GM10266 (cell line): ENCODE results near the gene EVA1A.
"Not testable (repeated sequence)": the region's sequence is repeated elsewhere in the genome, so short reads cannot be mapped to it uniquely, and the experiment has no call there.

Experiments
- DNase-seq: peaks from one replicate; pipeline ENCODE4 v3.0.0; 2012; ENCODE audit errors: extremely low spot score
- TF ChIP-seq, protein P1 (sequence below): IDR thresholded peaks from 2 replicates; pipeline ENCODE4 v1.5.1; 2012; ENCODE audit warnings: mild to moderate bottlenecking, low read depth; ENCODE audit not compliant: control insufficient read depth, insufficient read depth; ENCODE audit errors: missing control alignments

EVA1A gene

DNA sequence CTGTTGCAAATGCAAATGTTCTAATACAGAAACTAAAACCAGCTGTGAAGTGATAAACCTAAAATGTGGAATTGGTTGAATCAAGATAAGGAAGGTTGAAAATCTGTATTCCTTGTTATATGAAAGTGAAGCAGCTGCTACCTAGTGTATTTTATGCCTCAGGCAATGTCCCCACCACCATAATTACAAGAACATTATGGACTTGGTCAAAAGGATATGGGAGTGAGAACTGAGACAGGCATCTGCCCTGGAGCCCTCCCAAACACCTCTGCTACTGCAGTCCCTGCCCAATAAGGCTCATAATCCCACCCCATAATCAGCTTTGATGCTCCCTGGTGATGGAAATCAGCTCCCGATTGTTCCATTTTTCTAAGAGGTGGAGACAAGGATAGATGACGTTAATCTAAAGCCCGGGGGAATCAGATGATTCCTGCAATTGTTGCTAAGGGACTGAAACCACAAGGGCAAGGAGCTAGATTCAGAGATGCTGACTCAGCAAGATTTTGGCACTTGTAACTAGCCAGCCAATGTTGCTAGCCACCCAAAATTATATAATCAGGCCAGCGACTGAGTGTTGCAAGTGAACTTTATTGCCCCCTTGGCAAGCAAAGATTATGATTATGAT, 69.5 kb downstream of the EVA1A start:
- TF ChIP-seq, protein P1, sequence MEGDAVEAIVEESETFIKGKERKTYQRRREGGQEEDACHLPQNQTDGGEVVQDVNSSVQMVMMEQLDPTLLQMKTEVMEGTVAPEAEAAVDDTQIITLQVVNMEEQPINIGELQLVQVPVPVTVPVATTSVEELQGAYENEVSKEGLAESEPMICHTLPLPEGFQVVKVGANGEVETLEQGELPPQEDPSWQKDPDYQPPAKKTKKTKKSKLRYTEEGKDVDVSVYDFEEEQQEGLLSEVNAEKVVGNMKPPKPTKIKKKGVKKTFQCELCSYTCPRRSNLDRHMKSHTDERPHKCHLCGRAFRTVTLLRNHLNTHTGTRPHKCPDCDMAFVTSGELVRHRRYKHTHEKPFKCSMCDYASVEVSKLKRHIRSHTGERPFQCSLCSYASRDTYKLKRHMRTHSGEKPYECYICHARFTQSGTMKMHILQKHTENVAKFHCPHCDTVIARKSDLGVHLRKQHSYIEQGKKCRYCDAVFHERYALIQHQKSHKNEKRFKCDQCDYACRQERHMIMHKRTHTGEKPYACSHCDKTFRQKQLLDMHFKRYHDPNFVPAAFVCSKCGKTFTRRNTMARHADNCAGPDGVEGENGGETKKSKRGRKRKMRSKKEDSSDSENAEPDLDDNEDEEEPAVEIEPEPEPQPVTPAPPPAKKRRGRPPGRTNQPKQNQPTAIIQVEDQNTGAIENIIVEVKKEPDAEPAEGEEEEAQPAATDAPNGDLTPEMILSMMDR, result no peak
- no peak for DNase-seq

DNA sequence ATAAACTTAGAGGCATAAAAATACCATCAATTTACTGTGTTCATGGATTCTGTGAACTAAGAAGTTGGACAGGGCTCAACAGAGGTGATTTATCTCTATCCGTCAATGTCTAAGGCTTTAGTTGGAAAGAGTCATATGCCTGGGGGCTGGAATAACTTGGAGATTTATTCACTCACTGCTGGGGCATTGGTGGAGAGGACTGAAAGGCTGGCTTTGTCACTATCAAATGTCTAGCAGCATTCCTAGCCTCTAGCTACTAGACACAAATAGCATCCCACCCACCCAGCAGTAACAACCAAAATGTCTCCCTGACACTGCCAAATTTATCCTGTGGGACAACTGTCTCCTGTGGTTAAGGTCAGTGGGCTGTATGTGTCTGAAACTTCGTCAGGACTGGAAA, 71.0 kb downstream of the EVA1A start:
- no peak for DNase-seq

DNA sequence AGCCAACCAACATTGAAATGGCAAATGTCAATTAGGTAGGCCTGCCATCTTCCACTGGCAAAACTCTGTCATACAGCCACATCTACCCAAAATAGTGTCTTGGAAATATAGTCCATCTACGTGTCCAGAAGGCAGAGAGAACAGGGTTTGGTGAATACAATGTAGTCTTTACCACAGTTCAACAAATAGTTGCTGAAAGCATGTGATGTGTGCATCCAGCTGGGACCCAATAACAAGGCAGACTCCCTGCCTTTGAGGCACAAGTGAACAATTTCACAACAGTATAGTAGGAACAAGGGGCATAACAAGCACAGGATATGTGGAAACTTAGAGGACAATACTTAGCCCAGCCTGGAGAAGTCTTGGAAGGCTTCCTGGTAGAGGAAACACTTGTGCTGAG, 72.6 kb downstream of the EVA1A start:
- DNase-seq, result no peak
- TF ChIP-seq, protein P1, result no peak

More for the DNA sequence above, 71.0 kb downstream of the EVA1A start:
- TF ChIP-seq, protein P1, result no peak

DNA sequence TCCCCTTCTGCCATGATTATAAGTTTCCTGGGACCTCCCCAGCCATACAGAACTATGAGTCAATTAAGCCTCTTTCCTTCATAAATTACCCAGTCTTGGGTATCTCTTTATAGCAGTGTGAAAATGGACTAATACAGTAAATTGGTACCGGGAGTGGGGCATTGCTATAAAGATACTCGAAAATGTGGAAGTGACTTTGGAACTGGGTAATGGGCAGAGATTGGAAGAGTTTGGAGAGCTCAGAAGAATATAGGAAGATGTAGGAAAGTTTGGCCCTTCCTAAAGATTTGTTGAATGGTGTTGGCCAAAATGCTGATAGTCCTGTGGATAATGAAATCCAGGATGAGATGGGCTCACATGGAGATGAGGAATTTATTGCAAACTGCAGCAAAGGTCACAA, 74.0 kb downstream of the EVA1A start:
- DNase-seq, result not testable (repeated sequence)

DNA sequence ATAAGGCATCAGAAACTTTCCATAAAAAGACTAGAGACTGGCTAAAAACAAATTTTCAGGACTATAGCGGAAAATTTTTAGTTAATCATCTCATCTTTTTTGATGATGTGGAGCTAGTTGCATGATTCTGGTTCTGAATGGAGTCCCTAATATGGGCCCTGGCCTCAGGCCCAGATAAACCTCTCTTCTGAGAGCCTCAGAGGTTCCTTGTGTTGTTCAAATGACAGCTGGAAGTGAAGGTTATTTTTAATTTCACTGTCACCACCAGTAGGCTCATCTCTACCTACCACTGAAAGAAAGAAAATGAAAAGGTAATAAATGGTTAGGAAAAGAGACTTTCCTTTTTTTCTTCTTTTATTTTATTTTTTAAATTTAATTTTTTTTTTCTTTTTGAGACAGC, 75.9 kb downstream of the EVA1A start:
- TF ChIP-seq, protein P1, result no peak
- no peak for DNase-seq

DNA sequence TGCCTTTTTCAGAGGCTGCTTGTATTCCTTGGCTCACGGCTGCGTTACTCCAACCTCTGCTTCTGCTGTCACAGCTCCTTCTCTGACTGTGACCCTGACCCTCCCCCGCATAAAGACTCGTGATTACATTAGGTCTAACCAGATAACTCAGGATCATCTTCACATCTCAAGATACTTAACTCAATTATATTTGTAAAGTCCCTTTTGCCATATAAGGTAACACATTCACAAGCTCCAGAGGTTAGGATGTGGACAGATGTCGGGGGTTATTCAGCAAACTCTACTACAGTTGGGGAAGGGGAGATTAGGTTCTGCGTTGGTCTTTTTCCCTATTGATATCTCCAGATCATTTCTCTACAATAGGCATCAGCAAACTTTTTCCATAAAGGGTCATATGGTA, 76.9 kb downstream of the EVA1A start:
- no peak for DNase-seq
- TF ChIP-seq, protein P1, result no peak

DNA sequence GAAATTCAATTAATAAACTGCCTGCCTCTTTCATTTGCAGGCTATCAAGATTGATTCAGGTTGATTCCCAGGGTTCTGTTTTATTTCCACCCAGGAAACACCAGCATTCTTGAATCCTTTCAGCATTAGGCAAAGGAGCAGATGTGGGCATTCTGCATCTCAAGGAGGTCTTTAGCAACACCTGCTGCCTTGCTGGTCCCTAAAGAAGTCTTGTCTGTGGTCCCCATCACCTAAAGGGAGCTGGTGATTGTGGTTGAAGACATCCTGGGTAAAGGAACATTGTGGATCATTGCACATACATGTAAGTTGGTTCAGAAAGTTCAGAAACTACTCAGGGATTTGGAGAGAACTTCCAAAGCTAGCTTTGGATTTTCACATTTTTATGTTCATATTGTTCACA, 78.3 kb downstream of the EVA1A start:
- DNase-seq, result no peak
- TF ChIP-seq, protein P1, result no peak

DNA sequence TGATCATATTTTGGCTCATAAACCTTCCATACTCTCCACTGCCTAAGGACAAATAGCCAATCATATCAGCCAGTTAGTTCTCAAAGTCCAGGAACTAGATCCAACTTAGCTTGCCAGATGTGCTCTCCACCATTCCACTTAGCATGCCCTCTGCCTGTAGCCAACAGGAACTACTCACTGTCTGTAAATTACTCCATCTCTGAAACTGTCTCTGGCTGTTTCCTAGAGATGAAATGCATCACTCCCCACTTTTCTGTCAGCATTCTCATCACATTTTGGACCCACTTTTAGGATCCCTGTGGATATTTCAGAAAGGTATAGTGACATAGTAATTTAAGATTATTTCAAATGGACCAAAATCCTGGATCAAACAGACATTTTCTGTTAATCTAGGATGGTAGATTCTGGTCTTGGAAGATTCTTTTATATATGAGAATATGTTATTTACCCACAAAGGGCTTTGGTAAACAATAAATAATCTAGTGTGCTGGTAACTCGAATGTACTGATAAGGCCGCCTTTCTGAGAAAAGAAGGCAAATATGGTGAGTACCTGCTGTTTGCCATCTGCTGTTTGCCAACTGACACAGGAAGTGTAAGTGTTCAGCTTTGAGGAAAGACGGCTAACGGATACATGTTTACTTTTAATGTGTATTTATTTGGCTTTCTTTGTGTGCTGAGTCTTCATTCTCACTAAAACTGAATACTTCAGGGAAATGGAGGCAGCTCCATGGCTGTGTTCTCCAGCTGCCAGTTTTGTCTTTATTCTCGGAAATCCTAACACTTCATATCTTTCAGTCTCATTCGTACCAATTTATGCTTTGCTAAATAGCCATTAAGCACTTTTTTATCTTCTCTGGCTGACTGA, 79.5 kb downstream of the EVA1A start:
- TF ChIP-seq, protein P1, result no peak
- DNase-seq, result no peak

DNA sequence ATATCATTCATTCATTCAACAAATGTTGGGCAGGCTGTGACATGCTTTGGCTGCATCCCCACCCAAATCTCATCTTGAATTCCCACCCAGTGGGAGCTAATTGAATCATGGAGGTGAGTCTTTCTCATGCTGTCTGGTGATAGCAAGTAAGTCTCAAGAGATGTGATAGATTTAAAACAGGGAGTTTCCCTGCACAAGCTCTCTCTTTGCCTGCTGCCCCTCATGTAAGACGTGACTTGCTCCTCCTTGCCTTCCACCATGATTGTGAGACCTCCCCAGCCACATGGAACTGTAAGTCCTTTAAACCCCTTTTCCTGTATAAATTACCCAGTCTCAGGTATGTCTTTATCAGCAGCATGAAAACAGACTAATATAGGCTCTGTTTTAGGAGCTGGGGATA, 83.0 kb downstream of the EVA1A start:
- DNase-seq, result not testable (repeated sequence)
